B cell (primary cell): ENCODE results near the gene ZNF441.

ENCODE experiments used
- CTCF ChIP-seq: fragments of 200-600 bp; IDR thresholded peaks from one replicate; pipeline ENCODE4 v1.8.0; 2022; ENCODE audit warnings: antibody characterized with exemption, mild to moderate bottlenecking
- EZH2 ChIP-seq: IDR thresholded peaks from 2 replicates; pipeline ENCODE4 v1.6.1; 2012; ENCODE audit warnings: borderline replicate concordance, low read depth, mild to moderate bottlenecking, moderate library complexity, low read length; ENCODE audit not compliant: insufficient read depth, poor library complexity, severe bottlenecking

GRCh38 chr19:11766597-11767591 lies at the start of gene ZNF441:
- TF ChIP-seq CTCF (no peak), EZH2 (no peak)
